Esophagus mucosa (tissue), 1 donor: ENCODE data around the gene RABGAP1L. TPM values are rescaled to one million over a fixed set of nuclear protein-coding genes. Genes with fewer than 3 reads are reported as not detected.
"Not testable (repeated sequence)": the region's sequence is repeated elsewhere in the genome, so short reads cannot be mapped to it uniquely, and the experiment has no call there.

Experiments
- ATAC-seq: fragments of 200-7000 bp; cut with Tn5 transposase; one replicate; pipeline ENCODE4 v1.9.1; 2020
- total RNA-seq: library from RNA; stranded (reverse); gene quantifications from one replicate; pipeline ENCODE4 v1.2.4, GENCODE V29; 2023
- donor health status: DM: yes; HTN: yes; CAD: no.

The RABGAP1L gene
- total RNA-seq, 1 donor from 2014 or later, result 25.3 TPM

DNA sequence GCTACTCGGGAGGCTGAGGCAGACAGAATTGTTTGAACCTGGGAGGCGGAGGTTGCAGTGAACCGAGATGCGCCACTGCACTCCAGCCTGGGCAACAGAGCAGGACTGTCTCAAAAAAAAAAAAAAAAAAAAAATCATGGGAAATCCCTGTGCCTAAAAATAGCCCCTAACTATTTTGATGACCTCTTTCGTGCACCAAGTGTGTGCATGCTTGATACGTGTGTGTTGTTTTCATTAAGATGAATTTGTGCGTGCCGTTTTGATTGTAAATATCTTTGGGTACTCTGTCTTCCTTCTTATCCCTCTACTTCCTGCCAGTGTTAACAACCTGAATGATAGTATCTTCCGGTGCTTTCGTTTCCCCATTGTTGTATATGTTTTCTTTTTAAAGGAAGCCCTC is 850.2 kb downstream of the RABGAP1L start:
- ATAC-seq, result no peak

DNA sequence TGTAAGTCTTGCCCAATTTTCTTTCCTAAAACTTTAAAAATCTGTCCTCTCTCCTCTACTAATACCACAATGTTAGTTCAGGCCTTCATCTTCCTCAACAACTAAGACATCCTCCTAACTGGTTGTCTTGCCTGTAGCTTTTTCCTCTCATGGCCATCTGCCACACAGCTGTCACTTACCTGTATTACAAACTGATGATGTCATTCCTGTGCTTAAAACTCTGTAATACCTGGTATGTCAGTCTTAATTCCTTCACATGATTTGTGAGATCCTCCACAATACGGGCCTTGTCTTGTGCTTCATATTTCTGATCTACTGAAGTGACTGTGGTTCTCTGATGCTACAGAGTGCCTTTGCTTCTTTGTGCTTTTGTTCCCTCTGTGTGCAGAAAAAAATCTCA is 854.1 kb downstream of the RABGAP1L start:
- ATAC-seq, result peak; percentile 64

DNA sequence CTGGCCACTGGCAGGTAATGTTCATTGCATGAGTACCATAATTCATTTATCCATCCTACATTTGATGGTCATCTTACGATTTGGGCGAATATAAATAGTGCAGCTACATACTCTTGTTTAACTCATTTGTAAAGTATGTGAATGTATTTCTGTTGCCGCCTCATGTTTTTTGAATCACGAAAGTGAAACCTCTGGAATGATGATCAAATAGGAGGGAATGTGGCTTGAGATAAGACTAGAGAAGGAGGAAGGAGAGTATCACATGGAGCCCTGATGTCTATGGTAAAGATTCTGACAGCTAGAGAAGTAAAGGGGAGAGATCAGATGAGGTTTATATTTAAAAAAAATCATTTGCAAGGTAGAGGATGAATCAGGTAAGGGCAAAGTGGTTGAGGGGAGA is 855.9 kb downstream of the RABGAP1L start:
- ATAC-seq, result no peak

DNA sequence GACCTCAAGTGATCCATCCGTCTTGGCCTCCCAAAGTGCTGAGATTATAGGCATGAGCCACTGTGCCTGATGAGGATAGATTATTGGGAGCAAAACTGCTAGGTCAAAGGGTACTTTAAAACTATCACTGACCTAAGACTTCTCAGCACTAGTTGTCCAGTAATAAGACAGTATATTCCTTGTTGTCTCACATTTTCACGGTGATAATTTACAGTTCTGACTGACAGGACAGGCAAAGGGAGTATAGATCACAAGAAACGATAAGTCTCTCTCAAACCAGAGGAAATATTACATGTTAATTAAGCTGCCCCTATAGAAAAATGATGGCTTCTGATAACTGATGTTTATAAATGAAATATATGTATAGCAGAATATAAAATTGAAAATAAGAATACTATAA is 860.2 kb downstream of the RABGAP1L start:
- no peak for ATAC-seq

DNA sequence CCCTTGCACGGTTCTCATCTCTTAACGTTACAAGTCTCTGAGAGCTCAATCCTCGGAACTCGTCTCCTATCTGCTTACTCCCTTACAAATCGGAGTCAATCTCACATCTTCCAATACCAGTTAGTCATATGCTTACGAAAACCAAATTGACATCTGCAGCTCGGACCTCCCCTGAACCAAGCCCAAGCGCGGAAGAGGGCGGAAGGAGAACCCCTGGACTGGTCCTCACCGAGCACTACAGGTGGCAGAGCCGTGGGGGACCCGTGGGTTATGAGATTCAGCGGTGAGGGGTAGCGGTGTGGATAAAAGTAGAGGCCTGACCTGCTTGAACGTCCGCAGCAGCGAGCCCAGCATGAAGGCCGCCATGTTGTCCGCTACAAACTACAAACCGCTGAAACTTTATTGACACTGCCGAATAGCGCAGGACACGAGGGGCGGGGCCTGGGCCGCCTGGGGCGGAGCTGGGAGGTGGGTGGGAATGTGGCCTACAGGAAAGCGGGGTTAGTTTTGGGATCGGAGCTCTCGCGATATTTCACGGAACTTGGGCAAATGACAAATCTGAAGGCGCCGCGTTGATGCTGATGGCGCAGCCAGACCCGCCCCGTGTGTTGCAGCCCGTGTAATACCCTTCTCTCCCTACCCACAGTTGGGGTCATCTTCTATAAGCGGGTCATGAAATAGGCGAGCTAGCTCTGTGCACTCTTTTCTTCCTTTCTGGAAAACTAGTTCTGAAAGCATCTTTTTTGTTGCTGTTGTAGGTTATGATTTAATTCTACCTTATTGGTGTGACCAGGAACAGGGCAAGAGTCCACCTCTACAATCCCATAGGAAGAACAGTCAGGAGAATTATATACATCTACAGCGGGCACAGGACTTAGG is 864.0 kb downstream of the RABGAP1L start, which contains the start of gene MRPS14:
Gene MRPS14, minus strand, starts transcription at position 383 of the 879 bp plus-strand sequence. Its CDS starts 17 bp downstream, at position 366.
- peak; percentile 99 for ATAC-seq

DNA sequence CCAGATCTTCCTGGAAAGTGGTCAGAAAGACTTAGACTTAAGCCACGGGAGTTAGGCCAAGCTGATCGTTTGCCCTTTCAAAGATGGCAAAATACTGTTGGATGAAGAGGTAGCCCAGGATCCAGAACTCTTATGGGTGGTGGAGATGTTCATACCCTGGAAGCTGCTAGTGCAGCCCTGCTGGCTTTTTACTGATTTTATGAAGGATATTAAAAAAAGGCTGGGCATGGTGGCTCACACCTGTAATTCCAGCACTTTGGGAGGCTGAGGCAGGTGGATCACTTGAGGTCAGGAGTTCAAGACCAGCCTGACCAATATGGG is 864.6 kb downstream of the RABGAP1L start:
- ATAC-seq, result not testable (repeated sequence)

DNA sequence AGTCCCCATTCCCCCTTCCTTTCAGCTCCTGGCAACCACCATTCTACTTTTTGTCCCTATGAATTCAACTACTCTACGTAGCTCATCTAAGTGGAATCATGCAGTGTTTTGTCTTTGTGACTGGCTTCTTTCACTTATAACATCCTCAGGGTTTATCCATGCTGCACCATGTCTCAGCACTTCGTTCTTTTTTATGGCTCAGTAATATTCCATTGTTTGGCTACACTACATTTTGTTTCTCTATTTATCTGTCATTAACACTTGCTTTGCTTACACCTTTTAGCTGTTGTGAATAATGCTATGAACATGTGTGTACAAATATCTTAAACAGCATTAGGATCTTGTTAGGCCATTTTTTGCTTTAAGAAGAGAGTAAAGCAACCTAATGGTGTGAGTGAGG is 865.5 kb downstream of the RABGAP1L start:
- no peak for ATAC-seq

DNA sequence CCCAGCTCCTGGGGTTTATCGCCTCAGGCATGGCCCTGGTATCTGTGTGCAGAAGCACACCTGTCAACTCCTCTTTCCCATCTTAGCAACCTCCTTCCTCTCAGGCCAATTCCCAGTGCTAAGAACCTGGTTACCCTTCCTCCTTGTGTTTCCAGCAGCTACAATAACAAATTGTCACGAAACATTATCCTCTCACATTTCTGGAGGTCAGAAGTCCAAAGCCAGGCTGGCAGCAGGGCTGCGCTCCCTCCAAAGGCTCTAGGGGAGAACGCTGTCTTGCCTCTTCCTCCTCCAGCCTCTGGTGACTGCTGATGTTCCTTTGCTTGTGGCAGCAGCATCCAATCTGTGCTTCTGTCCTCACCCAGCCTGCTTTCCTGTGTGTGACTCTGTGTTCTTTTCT is 874.6 kb downstream of the RABGAP1L start:
- ATAC-seq, result no peak

DNA sequence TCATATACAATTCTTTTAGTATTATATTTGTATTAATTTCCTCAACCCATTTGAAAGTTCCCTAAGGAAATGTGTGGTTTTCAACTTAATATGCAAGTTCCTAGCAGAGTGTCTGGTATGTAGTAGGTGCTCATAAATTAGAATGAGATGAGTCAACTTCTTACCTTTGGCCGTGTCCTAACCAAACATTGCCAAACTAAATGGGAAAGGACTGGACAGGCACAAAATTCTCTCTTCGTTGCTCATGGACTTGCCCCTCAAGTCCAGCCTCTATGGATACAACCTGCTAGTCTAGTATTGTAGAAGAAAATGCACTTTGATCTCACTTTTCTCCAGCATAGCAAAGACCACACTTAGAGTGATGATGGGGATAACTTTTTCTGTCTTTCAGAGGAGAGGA is 875.5 kb downstream of the RABGAP1L start:
- ATAC-seq, result no peak

DNA sequence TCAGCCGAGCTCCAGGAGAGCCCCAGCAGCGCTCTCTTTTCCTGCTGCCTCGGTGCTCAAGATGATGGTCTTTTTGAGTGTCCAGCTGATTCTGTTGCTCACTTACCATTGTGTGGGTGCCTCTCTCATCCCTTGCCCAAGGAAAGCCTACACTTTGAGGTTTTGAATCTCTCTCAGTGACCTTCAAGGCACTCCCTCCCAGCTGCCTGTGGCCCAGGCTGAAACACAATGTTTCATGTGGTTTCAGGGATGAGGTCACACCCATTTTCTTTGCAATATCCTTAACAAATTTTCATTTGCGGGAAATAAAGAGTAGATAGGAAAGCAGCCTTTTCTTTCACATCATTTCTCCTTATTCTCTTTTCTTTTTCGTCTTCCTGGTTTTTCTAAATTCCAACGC is 876.5 kb downstream of the RABGAP1L start:
- ATAC-seq, result no peak

DNA sequence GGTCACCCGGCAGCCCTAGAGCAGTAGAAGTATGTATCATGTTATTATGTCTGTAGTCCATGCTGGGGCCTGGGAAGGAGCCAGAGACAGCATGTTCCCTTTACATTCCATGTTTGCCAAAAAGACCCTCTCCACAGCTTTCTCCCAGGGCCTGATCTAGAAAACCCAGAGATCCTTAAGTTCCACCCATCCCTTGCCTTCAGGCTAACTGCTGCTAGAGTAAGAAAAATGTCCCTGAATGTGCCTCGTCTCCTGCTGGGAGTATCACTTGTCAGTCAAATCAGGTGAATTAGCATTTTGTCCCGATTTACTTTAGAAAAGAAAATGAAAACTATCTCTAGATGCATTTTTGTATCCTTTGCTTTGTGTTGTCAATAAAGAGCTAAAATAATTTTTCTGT is 877.2 kb downstream of the RABGAP1L start:
- no peak for ATAC-seq

DNA sequence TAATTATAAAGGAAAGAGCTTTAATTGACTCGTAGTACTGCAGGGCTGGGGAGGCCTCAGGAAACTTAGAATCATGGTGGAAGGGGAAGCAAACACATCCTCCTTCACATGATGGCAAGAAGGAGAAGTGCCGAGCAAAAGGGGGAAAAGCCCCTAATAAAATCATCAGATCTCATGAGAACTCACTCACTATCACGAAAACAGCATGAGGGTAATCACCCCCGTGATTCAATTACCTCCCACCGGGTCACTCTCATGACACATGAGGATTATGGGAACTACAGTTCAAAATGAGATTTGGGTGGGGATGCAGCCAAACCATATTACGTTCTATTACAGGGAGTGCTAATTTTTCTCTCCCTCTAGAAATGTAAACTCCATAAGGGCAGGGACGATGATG is 878.1 kb downstream of the RABGAP1L start:
- ATAC-seq, result no peak

DNA sequence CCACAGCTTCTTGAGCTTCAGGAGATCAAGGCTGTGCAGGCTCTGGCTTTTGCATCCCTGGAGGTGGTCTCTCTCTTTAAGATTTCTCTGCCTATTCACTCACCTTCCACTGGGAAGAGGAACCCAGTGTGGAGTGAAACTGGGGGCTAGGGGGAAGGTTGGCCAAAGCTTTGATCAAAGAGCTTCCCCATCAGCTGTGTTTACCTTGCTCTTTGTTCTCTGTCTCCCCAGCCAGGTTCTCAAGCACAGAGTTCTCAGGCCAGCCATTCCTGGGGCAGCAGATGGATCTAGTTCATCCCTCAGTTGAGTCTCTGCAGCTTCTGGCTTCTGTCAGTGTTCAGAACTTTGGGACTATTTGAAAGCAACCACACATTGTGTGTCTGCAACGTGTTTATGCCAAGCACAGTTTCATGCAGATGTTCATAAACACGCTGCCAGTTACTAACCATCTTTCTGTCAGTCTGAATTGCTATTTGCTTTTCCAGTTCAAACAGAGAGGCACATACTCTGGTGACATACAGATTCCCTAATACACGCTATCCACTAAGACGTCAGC is 881.1 kb downstream of the RABGAP1L start:
- no peak for ATAC-seq

DNA sequence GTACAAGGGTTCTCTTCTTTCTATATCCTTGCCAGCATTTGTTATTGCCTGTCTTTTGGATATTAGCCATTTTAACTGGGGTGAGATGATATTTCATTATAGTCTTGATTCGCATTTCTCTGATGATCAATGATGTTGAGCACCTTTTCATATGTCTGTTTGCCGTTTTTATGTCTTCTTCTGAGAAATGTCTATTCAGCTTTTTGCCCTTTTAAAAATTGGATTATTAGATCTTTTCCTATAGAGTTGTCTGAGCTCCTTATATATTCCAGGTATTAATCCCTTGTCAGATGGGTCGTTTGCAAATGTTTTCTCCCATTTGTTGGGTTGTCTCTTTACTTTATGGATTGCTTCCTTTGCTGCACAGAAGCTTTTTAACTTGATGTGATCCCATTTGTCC is 883.3 kb downstream of the RABGAP1L start:
- ATAC-seq, result no peak

DNA sequence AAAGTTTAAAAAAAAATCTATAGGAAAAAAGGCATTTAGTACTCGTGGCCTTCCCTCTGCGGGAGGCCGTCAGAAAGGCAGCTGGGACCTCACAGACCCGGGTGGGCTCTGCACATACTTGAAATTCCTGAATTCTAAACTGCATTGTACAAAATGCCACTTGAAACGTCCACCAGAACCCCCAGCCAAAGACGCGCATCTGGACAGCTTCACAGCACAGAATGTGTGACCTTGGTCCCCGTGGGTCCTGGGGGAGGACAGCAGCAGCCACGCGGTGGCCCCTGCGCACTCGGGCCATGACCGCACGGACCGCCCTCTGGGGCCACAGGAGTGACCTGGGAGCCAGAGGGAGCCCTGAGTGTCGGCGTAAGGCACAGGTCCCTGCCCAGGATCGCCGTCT is 884.5 kb downstream of the RABGAP1L start:
- no peak for ATAC-seq

DNA sequence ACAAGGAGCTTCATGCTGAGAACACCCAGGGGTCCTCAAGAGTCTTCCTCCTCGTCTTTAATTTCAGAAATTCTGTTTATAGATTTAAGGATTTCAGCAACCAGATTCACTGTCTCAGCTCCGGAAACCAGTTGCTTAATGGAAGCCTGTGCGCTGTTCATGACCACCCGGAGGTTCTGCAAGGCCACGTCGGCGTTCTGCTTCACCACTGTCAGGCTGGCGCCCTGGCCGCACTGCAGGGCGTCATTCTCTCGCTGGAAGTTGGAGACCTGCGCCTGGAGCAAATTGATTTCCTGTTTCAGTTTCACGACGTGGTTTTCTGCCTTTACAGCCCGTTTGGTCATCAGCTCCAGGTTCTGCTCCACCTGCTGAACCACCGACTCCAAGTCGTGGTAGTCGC is 885.3 kb downstream of the RABGAP1L start:
- not testable (repeated sequence) for ATAC-seq

Other genes with a start within 250 kb of the RABGAP1L start
- gene SERPINC1, start 242.2 kb upstream of the RABGAP1L start, total RNA-seq, result 0.32 TPM
- 25.1 TPM for gene RC3H1, start 137.2 kb upstream of the RABGAP1L start, total RNA-seq